ENCODE results near the gene ACCS.

ACCS gene

GRCh38 chr11:44033856-44034255 lies 32.2 kb upstream of the ACCS start:
- no peak for TF ChIP-seq CTCF (IDR thresholded peaks at IDR 0.05; ENCODE audit: insufficient read depth, low read length, missing control alignments)
- no peak for DNase-seq (ENCODE audit: low read depth, low spot score)
- no peak overlapping the region for H3K4me3 ChIP-seq (ENCODE audit: low read depth, low read length)
- ChIA-PET POLR2A (interaction anchor here (1.0 to 2.0 kb wide), 2 partner anchors 91 kb away, joined by 4 to 15 read pairs; partner anchors contain the start of gene C11orf96), CTCF (interaction anchor here (0.8 to 17.9 kb wide), 8 partner anchors 9 to 140 kb away, joined by 3 to 444 read pairs (median 4); partner anchors contain the start of gene ACCS)

GRCh38 chr11:44034639-44035038 lies 31.4 kb upstream of the ACCS start:
- H3K4me3 ChIP-seq (ENCODE audit: low read depth, low read length), result no peak overlapping the region
- DNase-seq (ENCODE audit: low read depth, low spot score), result no peak
- ChIA-PET POLR2A (interaction anchor here (1.0 kb wide), 1 partner anchor 92 kb away, joined by 4 read pairs; the partner anchor contains the start of gene C11orf96), CTCF (interaction anchor here (0.9 to 17.9 kb wide), 13 partner anchors 8 to 141 kb away, joined by 3 to 444 read pairs (median 3); partner anchors contain the start of gene ACCS)
- no peak for TF ChIP-seq CTCF (IDR thresholded peaks at IDR 0.05; ENCODE audit: insufficient read depth, low read length, missing control alignments)

GRCh38 chr11:44036811-44037657 lies 29.0 kb upstream of the ACCS start:
- H3K4me3 ChIP-seq (ENCODE audit: low read depth, low read length), result no peak overlapping the region
- CTCF ChIA-PET, result interaction anchor here (0.6 to 17.9 kb wide), 24 partner anchors 9 to 207 kb away, joined by 3 to 444 read pairs (median 4); partner anchors contain the start of genes ACCSL, ALKBH3 and C11orf96
- TF ChIP-seq CTCF (IDR thresholded peaks at IDR 0.05; ENCODE audit: insufficient read depth, low read length, missing control alignments), result peak; percentile 83
- peak; percentile 41 for DNase-seq (ENCODE audit: low read depth, low spot score)
- POLR2A ChIA-PET, result interaction anchor here (0.6 to 2.6 kb wide), 2 partner anchors 94 to 148 kb away, joined by 3 to 15 read pairs; partner anchors contain the start of gene C11orf96

GRCh38 chr11:44037658-44037998 lies 28.4 kb upstream of the ACCS start:
- POLR2A ChIA-PET, result interaction anchor here (0.6 to 2.6 kb wide), 2 partner anchors 95 to 149 kb away, joined by 3 to 15 read pairs; partner anchors contain the start of gene C11orf96
- no peak for TF ChIP-seq CTCF (IDR thresholded peaks at IDR 0.05; ENCODE audit: insufficient read depth, low read length, missing control alignments)
- no peak for DNase-seq (ENCODE audit: low read depth, low spot score)
- CTCF ChIA-PET, result interaction anchor here (0.6 to 17.9 kb wide), 27 partner anchors 9 to 207 kb away, joined by 3 to 444 read pairs (median 5); partner anchors contain the start of genes ACCSL, ALKBH3 and C11orf96
- H3K4me3 ChIP-seq (ENCODE audit: low read depth, low read length), result no peak overlapping the region

GRCh38 chr11:44043157-44043556 lies 22.9 kb upstream of the ACCS start:
- no peak for TF ChIP-seq CTCF (IDR thresholded peaks at IDR 0.05; ENCODE audit: insufficient read depth, low read length, missing control alignments)
- ChIA-PET POLR2A (interaction anchor here (1.5 kb wide), 1 partner anchor 101 kb away, joined by 4 read pairs; the partner anchor contains the start of gene C11orf96), CTCF (interaction anchor here (0.7 to 17.9 kb wide), 9 partner anchors 11 to 149 kb away, joined by 3 to 444 read pairs (median 6); partner anchors contain the start of genes ACCS and C11orf96)
- H3K4me3 ChIP-seq (ENCODE audit: low read depth, low read length), result no peak overlapping the region
- DNase-seq (ENCODE audit: low read depth, low spot score), result no peak

GRCh38 chr11:44046182-44046581 lies 19.9 kb upstream of the ACCS start:
- no peak overlapping the region for H3K4me3 ChIP-seq (ENCODE audit: low read depth, low read length)
- DNase-seq (ENCODE audit: low read depth, low spot score), result no peak
- no peak for TF ChIP-seq CTCF (IDR thresholded peaks at IDR 0.05; ENCODE audit: insufficient read depth, low read length, missing control alignments)
- ChIA-PET CTCF (interaction anchor here (0.8 to 17.9 kb wide), 6 partner anchors 8 to 152 kb away, joined by 3 to 444 read pairs (median 3); partner anchors contain the start of gene ACCS), POLR2A (no interaction called here)

All from AG04449 (cell line).